Parathyroid adenoma (tissue), 2 donors: Measurements from ENCODE around the gene HHIPL2.

ENCODE experiments used
- H2AFZ ChIP-seq: fragments of 300-600 bp; sonication (generic); one replicate; pipeline ENCODE4 v1.7.0; 2017; ENCODE audit warnings: antibody characterized with exemption, mild to moderate bottlenecking
- H3K27ac ChIP-seq: fragments of 300-600 bp; sonication (generic); one replicate; pipeline ENCODE4 v1.7.0; 2017
- H3K27me3 ChIP-seq: fragments of 300-600 bp; sonication (generic); one replicate; pipeline ENCODE4 v1.7.0; 2017; ENCODE audit warnings: low read length; ENCODE audit not compliant: control insufficient read depth, insufficient read depth
- H3K36me3 ChIP-seq: fragments of 300-600 bp; sonication (generic); one replicate; pipeline ENCODE4 v1.7.0; 2017; ENCODE audit warnings: low read length; ENCODE audit not compliant: control insufficient read depth, insufficient read depth
- H3K4me1 ChIP-seq: fragments of 300-600 bp; sonication (generic); one replicate; pipeline ENCODE4 v1.7.0; 2017; ENCODE audit warnings: control low read depth
- H3K4me2 ChIP-seq: fragments of 300-600 bp; sonication (generic); one replicate; pipeline ENCODE4 v1.7.0; 2017; ENCODE audit warnings: low read length
- H3K4me3 ChIP-seq: fragments of 300-600 bp; sonication (generic); one replicate; pipeline ENCODE4 v1.7.0; 2017; ENCODE audit warnings: low read depth, low read length
- H3K79me2 ChIP-seq: fragments of 300-600 bp; sonication (generic); one replicate; pipeline ENCODE4 v1.7.0; 2017; ENCODE audit warnings: control low read depth
- H3K9ac ChIP-seq: fragments of 300-600 bp; sonication (generic); one replicate; pipeline ENCODE4 v1.7.0; 2017; ENCODE audit warnings: mild to moderate bottlenecking
- H3K9me3 ChIP-seq: fragments of 300-600 bp; sonication (generic); one replicate; pipeline ENCODE4 v1.7.0; 2017; ENCODE audit warnings: low read length; ENCODE audit not compliant: control insufficient read depth
- TF ChIP-seq, protein P1 (sequence below): fragments of 300-600 bp; sonication (generic); IDR thresholded peaks from one replicate; pipeline ENCODE4 v1.7.0; 2017; ENCODE audit warnings: antibody characterized with exemption, mild to moderate bottlenecking
- donor health status: primary hyperparathyroidism.

The HHIPL2 gene

DNA sequence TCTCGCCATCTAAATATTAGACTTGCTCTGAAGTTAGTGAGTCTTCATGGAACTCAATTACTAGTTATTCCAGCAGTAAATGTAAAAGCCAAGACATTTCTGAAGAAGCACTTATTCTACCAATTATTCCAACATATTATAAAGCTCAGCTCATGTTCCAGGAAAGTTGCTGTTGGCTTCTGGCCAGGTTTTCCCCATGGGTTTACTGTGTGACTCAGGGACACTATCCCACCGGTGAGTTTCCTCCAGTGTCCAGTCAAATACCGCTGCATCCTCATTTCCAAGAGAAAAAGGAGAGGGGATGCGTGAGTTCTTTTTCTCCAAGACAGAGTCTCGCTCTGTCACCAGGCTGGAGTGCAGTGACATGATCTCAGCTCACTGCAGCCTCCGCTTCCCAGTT, 9.2 kb upstream of the HHIPL2 start:
- Histone ChIP-seq H3K4me3 (no peak overlapping the region), H3K9me3 (no peaks in the 10 kb centered on the region), H3K36me3 (no peaks in the 10 kb centered on the region), H3K79me2 (no peaks in the 10 kb centered on the region), H3K9ac (no peak overlapping the region), H3K4me1 (no peaks in the 10 kb centered on the region), H3K4me2 (no peak overlapping the region), H2AFZ (no peak overlapping the region), H3K27ac (no peak overlapping the region), H3K27me3 (no peaks in the 10 kb centered on the region)
- TF ChIP-seq, protein P1, sequence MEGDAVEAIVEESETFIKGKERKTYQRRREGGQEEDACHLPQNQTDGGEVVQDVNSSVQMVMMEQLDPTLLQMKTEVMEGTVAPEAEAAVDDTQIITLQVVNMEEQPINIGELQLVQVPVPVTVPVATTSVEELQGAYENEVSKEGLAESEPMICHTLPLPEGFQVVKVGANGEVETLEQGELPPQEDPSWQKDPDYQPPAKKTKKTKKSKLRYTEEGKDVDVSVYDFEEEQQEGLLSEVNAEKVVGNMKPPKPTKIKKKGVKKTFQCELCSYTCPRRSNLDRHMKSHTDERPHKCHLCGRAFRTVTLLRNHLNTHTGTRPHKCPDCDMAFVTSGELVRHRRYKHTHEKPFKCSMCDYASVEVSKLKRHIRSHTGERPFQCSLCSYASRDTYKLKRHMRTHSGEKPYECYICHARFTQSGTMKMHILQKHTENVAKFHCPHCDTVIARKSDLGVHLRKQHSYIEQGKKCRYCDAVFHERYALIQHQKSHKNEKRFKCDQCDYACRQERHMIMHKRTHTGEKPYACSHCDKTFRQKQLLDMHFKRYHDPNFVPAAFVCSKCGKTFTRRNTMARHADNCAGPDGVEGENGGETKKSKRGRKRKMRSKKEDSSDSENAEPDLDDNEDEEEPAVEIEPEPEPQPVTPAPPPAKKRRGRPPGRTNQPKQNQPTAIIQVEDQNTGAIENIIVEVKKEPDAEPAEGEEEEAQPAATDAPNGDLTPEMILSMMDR: no peak

DNA sequence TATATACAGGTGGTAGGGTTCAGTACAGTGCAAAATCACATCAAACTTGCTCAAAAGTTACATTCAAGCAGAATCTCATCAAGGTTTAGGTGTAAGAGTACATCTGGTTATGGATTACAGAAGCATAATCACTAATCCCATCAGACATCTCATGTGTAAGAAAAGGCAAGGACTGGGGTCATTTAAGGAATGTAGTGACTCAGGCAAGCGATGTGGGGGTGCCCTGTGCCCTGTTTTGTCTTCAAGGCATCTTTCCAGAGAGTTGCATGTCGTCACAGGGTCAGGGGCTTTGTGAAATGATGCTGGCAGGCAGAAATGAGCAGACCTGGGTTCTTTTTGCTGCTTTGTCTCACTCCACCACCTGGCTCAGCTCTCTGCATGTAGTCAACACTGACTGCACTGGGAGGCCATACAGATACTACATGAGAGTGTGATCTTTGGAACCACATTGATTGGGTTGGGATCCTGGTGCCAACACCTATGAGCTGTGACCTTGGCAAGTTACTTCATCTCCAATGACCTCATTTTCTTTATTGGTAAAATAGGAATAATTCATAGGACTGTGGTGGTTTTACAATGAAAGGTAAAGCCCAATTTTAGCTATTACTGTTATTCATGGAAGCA, 8.2 kb upstream of the HHIPL2 start:
- no peaks in the 10 kb centered on the region for H3K4me1 ChIP-seq

DNA sequence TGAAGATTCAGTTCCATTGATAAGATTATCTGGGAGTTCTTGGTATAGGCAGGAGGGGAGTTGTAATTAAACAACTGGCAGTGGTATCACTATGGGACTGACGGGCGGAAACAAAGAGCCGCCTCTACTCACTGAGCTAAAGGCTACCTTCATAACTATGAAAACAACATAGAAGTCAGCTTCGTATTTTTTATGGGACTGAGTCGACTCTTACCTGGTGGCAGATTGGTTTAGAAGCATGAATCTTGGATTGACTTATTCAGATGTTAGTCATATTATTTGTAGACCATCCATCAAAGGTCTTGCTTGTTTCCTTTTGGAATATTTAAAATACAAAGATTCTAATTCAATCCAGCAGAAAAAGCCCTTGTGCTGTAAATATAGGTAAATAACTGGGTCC, 6.3 kb upstream of the HHIPL2 start:
- TF ChIP-seq, protein P1: no peak
- Histone ChIP-seq H3K4me1 (no peaks in the 10 kb centered on the region), H3K36me3 (no peaks in the 10 kb centered on the region), H3K27me3 (no peaks in the 10 kb centered on the region), H3K4me2 (no peak overlapping the region), H3K27ac (no peak overlapping the region), H3K9ac (no peak overlapping the region), H3K9me3 (no peaks in the 10 kb centered on the region), H2AFZ (no peak overlapping the region), H3K79me2 (no peaks in the 10 kb centered on the region), H3K4me3 (no peak overlapping the region)

More for the DNA sequence above, 8.2 kb upstream of the HHIPL2 start:
- Histone ChIP-seq H3K9ac (no peak overlapping the region), H3K9me3 (no peaks in the 10 kb centered on the region), H2AFZ (no peak overlapping the region), H3K4me3 (no peak overlapping the region), H3K36me3 (no peaks in the 10 kb centered on the region), H3K79me2 (no peaks in the 10 kb centered on the region), H3K27ac (no peak overlapping the region), H3K4me2 (no peak overlapping the region), H3K27me3 (no peaks in the 10 kb centered on the region)
- TF ChIP-seq, protein P1: no peak

DNA sequence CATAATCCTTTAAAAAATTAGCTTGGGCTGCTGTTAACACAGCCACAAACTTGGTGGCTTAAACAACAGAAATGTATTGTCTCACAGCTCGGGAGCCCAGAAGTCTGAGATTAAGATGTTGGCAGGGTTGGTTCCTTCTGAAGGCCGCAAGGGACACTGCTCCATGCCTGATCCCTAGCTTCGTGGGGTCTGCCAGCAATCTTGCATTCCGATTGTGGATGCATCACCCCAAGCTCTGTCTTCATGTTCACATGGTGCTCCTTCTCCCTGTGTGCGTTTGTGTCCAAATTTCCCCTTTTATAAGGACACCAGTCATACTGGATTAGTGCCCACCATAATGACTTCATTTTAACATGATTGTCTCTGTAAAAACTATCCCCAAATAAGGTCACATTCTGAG, 5.0 kb upstream of the HHIPL2 start:
- no peak overlapping the region for H3K4me3 ChIP-seq
- no peak overlapping the region for H3K9ac ChIP-seq
- no peaks in the 10 kb centered on the region for H3K27me3 ChIP-seq
- H3K79me2 ChIP-seq: no peaks in the 10 kb centered on the region
- H3K4me1 ChIP-seq: no peaks in the 10 kb centered on the region
- H3K9me3 ChIP-seq: no peaks in the 10 kb centered on the region
- no peaks in the 10 kb centered on the region for H3K36me3 ChIP-seq
- no peak overlapping the region for H3K27ac ChIP-seq
- no peak overlapping the region for H3K4me2 ChIP-seq
- TF ChIP-seq, protein P1: no peak
- no peak overlapping the region for H2AFZ ChIP-seq

DNA sequence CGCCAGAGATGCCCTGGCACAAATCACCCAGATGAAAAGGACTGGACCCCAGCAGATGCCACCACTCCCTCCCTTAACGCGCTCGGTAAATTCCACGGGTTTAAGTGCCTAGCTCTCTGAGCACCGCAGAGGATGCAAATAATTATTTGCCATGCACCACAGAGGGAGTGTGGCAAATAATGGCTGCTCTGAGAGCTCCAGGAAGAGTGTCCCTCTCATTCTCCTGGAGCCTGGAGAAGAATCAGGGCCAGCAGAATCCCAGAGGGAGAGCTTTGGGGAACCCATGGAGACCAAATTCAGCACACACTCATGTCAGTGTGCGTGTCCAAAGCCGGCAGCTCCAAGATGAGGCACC, 667 bp downstream of the HHIPL2 start:
- Histone ChIP-seq H3K27me3 (peaks cover 3% of the 10 kb centered on the region), H3K27ac (no peak overlapping the region), H3K9ac (no peak overlapping the region), H2AFZ (no peak overlapping the region), H3K4me3 (no peak overlapping the region), H3K9me3 (no peaks in the 10 kb centered on the region), H3K4me2 (no peak overlapping the region), H3K4me1 (no peaks in the 10 kb centered on the region), H3K79me2 (no peaks in the 10 kb centered on the region), H3K36me3 (no peaks in the 10 kb centered on the region)
- TF ChIP-seq, protein P1: no peak
